ENCODE data around the gene IL4R. TPM values are rescaled to one million over a fixed set of nuclear protein-coding genes. Genes with fewer than 3 reads are reported as not detected.
A peak's percentile ranks its signal among the peaks of the same experiment; 100 is the strongest.

IL4R gene
- total RNA-seq, 1 experiment from 2014 or later, result 25.1 TPM

DNA sequence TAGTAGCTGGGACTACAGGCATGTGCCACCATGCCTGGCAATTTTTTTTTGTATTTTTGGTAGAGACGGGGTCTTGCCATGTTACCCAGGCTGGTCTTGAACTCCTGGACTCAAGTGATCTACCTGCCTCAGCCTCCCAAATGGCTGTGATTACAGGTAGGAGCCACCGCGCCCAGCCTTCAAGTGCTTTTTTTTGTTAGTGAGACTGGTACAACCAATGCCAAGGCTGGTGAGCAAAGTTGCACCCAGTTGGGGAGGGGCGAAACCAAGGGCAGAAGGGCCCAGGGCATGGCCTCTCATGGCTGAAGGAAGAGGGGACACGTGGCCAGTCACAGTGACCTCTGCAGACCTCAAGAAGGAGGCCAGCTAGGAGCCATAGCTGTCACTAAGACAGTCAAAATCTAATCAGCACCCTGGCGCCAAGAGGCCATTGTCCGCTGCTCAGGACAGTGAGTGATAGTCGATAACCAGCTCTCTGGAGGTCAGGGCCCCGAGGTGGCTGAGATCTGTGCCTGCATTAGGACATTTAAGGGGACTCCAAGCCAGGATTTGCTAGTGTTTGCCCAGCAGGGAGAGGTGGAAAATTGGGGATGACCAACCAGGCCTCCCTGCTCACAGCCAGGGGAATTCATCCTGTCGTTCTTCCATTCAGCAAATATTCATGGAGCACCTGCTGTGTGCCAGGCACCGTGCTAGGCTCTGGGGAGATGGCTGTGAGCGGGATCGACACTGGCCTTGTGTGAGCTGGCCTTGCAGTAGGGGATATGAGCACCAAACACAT lies 10.2 kb downstream of the IL4R start:
- peak overlapping the region; percentile 95 for H3K27ac ChIP-seq (ENCODE audit: low read length)
- H3K27me3 ChIP-seq (ENCODE audit: low read length), result no peaks in the 10 kb centered on the region
- no peak for ATAC-seq

DNA sequence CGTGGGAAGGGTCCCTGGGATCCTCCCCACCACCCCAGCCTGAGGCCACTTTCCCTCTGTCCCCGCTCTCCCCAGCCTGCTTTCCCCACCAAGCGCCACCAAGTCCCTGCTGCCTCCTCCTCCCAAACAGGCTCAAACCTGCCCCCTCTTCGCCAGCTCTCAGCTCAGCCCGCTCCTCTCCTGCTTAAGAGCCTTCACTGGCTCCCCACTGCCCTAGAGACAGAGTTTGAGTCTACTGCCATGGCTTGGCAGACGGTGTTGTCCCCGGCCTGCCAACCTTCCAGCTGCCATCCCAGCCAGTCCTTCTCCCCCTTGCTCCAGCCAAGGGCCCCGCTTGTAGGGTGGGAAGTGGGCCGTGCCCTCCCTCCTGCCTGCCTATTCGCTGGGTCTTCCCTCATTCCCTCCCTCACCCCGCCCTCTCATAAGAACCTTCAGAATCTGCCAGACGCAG lies 11.1 kb downstream of the IL4R start:
- Histone ChIP-seq H3K4me3 (ENCODE audit: low read length) (no peak overlapping the region), H3K9me3 (ENCODE audit: low read length) (no peaks in the 10 kb centered on the region), H3K27ac (ENCODE audit: low read length) (peak overlapping the region; percentile 95; the same call in 1 of the 2 replicates), H4K20me1 (ENCODE audit: low read length) (no peaks in the 10 kb centered on the region), H2AFZ (ENCODE audit: low read length) (no peak overlapping the region), H3K36me3 (ENCODE audit: low read depth, low read length) (no peaks in the 10 kb centered on the region), H3K9me2 (replicated peaks; ENCODE audit: low read length) (no peaks in the 10 kb centered on the region), H3K79me2 (ENCODE audit: low read length) (peaks cover 92% of the 10 kb centered on the region), H3K27me3 (ENCODE audit: low read length) (no peaks in the 10 kb centered on the region), H3F3A (ENCODE audit: low read length, unreplicated experiment) (peaks cover 6% of the 10 kb centered on the region), H3K4me2 (ENCODE audit: low read length) (no peak overlapping the region), H3K4me1 (ENCODE audit: insufficient read depth, low read length) (peaks cover 64% of the 10 kb centered on the region), H3K9ac (ENCODE audit: low read length) (no peak overlapping the region)
- intact Hi-C loops (cut with micrococcal nuclease), result no loop called here
- CTCF ChIA-PET, result no interaction called here
- no peak for TF ChIP-seq EZH2phosphoT487 (IDR thresholded peaks at IDR 0.05; ENCODE audit: borderline replicate concordance, low read length)
- TF ChIP-seq, protein P1, sequence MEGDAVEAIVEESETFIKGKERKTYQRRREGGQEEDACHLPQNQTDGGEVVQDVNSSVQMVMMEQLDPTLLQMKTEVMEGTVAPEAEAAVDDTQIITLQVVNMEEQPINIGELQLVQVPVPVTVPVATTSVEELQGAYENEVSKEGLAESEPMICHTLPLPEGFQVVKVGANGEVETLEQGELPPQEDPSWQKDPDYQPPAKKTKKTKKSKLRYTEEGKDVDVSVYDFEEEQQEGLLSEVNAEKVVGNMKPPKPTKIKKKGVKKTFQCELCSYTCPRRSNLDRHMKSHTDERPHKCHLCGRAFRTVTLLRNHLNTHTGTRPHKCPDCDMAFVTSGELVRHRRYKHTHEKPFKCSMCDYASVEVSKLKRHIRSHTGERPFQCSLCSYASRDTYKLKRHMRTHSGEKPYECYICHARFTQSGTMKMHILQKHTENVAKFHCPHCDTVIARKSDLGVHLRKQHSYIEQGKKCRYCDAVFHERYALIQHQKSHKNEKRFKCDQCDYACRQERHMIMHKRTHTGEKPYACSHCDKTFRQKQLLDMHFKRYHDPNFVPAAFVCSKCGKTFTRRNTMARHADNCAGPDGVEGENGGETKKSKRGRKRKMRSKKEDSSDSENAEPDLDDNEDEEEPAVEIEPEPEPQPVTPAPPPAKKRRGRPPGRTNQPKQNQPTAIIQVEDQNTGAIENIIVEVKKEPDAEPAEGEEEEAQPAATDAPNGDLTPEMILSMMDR (conservative IDR thresholded peaks at IDR 0.05; ENCODE audit: low read depth, low read length), result no peak
- TF ChIP-seq EZH2 (IDR thresholded peaks at IDR 0.05; ENCODE audit: low read length, unreplicated experiment), result no peak
- POLR2A ChIA-PET (ENCODE audit: unreplicated experiment), result no interaction called here
- no peak for ATAC-seq
- BruUV-seq (replicated peaks), result no TSS peak
- no peak for DNase-seq

More for the DNA sequence above, 10.2 kb downstream of the IL4R start:
- H2AFZ ChIP-seq (ENCODE audit: low read length), result no peak overlapping the region
- H3F3A ChIP-seq (ENCODE audit: low read length, unreplicated experiment), result peaks cover 6% of the 10 kb centered on the region
- no peaks in the 10 kb centered on the region for H4K20me1 ChIP-seq (ENCODE audit: low read length)
- DNase-seq, result no peak
- H3K9me2 ChIP-seq (replicated peaks; ENCODE audit: low read length), result no peaks in the 10 kb centered on the region
- no peak overlapping the region for H3K4me3 ChIP-seq (ENCODE audit: low read length)
- no peak overlapping the region for H3K4me2 ChIP-seq (ENCODE audit: low read length)
- peaks cover 64% of the 10 kb centered on the region for H3K4me1 ChIP-seq (ENCODE audit: insufficient read depth, low read length)
- CTCF ChIA-PET, result no interaction called here
- H3K79me2 ChIP-seq (ENCODE audit: low read length), result peaks cover 92% of the 10 kb centered on the region
- intact Hi-C loops (cut with micrococcal nuclease), result no loop called here
- H3K36me3 ChIP-seq (ENCODE audit: low read depth, low read length), result no peaks in the 10 kb centered on the region
- no TSS peak for BruUV-seq (replicated peaks)
- no peaks in the 10 kb centered on the region for H3K9me3 ChIP-seq (ENCODE audit: low read length)
- H3K9ac ChIP-seq (ENCODE audit: low read length), result peak overlapping the region; percentile 50; the same call in 1 of the 2 replicates
- POLR2A ChIA-PET (ENCODE audit: unreplicated experiment), result no interaction called here
- TF ChIP-seq, protein P1 (conservative IDR thresholded peaks at IDR 0.05; ENCODE audit: low read depth, low read length), result no peak
- TF ChIP-seq EZH2phosphoT487 (IDR thresholded peaks at IDR 0.05; ENCODE audit: borderline replicate concordance, low read length), result no peak
- TF ChIP-seq EZH2 (IDR thresholded peaks at IDR 0.05; ENCODE audit: low read length, unreplicated experiment), result no peak

DNA sequence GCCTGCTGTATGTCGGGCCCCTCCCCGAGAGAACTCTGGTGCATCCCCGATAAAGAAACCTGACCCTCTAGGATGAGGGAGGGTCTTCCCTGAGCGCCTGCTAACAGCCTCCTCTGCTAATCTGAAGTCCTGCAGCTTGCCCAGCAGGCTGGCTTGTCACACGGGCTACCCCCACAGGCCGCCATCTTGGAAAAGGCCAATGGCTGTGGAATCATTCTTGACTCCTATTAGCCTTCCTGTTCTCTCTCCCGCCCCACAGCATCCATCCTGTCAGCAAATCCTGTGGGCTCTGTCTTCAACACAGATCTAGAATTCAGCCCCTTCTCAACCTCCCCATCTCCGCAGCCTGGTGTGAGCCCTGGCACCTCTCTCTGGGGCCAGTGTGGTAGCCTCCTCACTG lies 12.0 kb downstream of the IL4R start:
- POLR2A ChIA-PET (ENCODE audit: unreplicated experiment), result no interaction called here
- H3F3A ChIP-seq (ENCODE audit: low read length, unreplicated experiment), result peaks cover 6% of the 10 kb centered on the region
- DNase-seq (no peak), ATAC-seq (no peak)
- H3K27ac ChIP-seq (ENCODE audit: low read length), result peak overlapping the region; percentile 100
- H4K20me1 ChIP-seq (ENCODE audit: low read length), result no peaks in the 10 kb centered on the region
- H3K79me2 ChIP-seq (ENCODE audit: low read length), result peaks cover 91% of the 10 kb centered on the region
- no peaks in the 10 kb centered on the region for H3K9me2 ChIP-seq (replicated peaks; ENCODE audit: low read length)
- H2AFZ ChIP-seq (ENCODE audit: low read length), result no peak overlapping the region
- CTCF ChIA-PET, result no interaction called here
- peak overlapping the region; percentile 93; the same call in 1 of the 2 replicates for H3K9ac ChIP-seq (ENCODE audit: low read length)
- H3K4me1 ChIP-seq (ENCODE audit: insufficient read depth, low read length), result peaks cover 59% of the 10 kb centered on the region
- no peaks in the 10 kb centered on the region for H3K27me3 ChIP-seq (ENCODE audit: low read length)
- H3K4me2 ChIP-seq (ENCODE audit: low read length), result no peak overlapping the region
- intact Hi-C loops (cut with micrococcal nuclease), result no loop called here
- H3K36me3 ChIP-seq (ENCODE audit: low read depth, low read length), result no peaks in the 10 kb centered on the region
- TF ChIP-seq EZH2 (IDR thresholded peaks at IDR 0.05; ENCODE audit: low read length, unreplicated experiment), result no peak
- TF ChIP-seq, protein P1 (conservative IDR thresholded peaks at IDR 0.05; ENCODE audit: low read depth, low read length), result no peak
- no peak for TF ChIP-seq EZH2phosphoT487 (IDR thresholded peaks at IDR 0.05; ENCODE audit: borderline replicate concordance, low read length)
- no peaks in the 10 kb centered on the region for H3K9me3 ChIP-seq (ENCODE audit: low read length)
- no TSS peak for BruUV-seq (replicated peaks)
- H3K4me3 ChIP-seq (ENCODE audit: low read length), result no peak overlapping the region

Measured in PC-3 (cell line).